NB4 (cell line): Measurements from ENCODE around the gene TFCP2L1.

Experiments used
- DNase-seq: peaks from one replicate; pipeline ENCODE4 v3.0.0; 2010; ENCODE audit warnings: low read depth
- H3K4me3 ChIP-seq: one replicate; pipeline ENCODE4 v1.5.1; 2011; ENCODE audit warnings: mild to moderate bottlenecking, low read depth, low read length, moderate library complexity
- CTCF ChIP-seq: IDR thresholded peaks from one replicate; pipeline ENCODE4 v1.5.1; 2012; ENCODE audit warnings: low read depth, low read length
- MAX ChIP-seq: IDR thresholded peaks from 2 replicates; pipeline ENCODE4 v1.6.1; 2011; ENCODE audit warnings: low read depth, low read length
- MYC ChIP-seq: IDR thresholded peaks from 2 replicates; pipeline ENCODE4 v1.6.1; 2011; ENCODE audit warnings: low read depth, low read length
- POLR2A ChIP-seq: IDR thresholded peaks from 2 replicates; pipeline ENCODE4 v1.6.1; 2011; ENCODE audit warnings: mild to moderate bottlenecking; ENCODE audit not compliant: insufficient read length; ENCODE audit errors: extremely low read depth

The TFCP2L1 gene

GRCh38 chr2:121185571-121186074 is 99.4 kb downstream of the TFCP2L1 start:
- DNase-seq: peak; percentile 33
- TF ChIP-seq MAX (no peak), MYC (no peak), CTCF (no peak), POLR2A (no peak)

GRCh38 chr2:121185111-121185510 is 99.9 kb downstream of the TFCP2L1 start:
- DNase-seq: no peak
- TF ChIP-seq MAX: no peak
- TF ChIP-seq CTCF: no peak
- TF ChIP-seq MYC: no peak
- no peak for TF ChIP-seq POLR2A
- no peak overlapping the region for H3K4me3 ChIP-seq

More at GRCh38 chr2:121185571-121186074, 99.4 kb downstream of the TFCP2L1 start:
- no peak overlapping the region for H3K4me3 ChIP-seq

GRCh38 chr2:121184248-121184862 is 100.6 kb downstream of the TFCP2L1 start:
- DNase-seq: no peak
- no peak for TF ChIP-seq MYC
- no peak for TF ChIP-seq POLR2A
- TF ChIP-seq MAX: no peak
- no peak for TF ChIP-seq CTCF
- H3K4me3 ChIP-seq: no peak overlapping the region

- DNase-seq: no peak
- no peak for TF ChIP-seq MAX
- no peak overlapping the region for H3K4me3 ChIP-seq
Observed at GRCh38 chr2:121182520-121182919, 102.5 kb downstream of the TFCP2L1 start.

- no peak overlapping the region for H3K4me3 ChIP-seq
- TF ChIP-seq MYC: no peak
- TF ChIP-seq MAX: no peak
- TF ChIP-seq POLR2A: no peak
- no peak for TF ChIP-seq CTCF
- no peak for DNase-seq
Observed at GRCh38 chr2:121179467-121179866, 105.5 kb downstream of the TFCP2L1 start.

GRCh38 chr2:121178730-121179129 is 106.3 kb downstream of the TFCP2L1 start:
- TF ChIP-seq MYC: no peak
- TF ChIP-seq CTCF: no peak
- TF ChIP-seq MAX: no peak
- no peak for TF ChIP-seq POLR2A
- no peak for DNase-seq
- H3K4me3 ChIP-seq: no peak overlapping the region
